Measurements from ENCODE around the gene SPO11. TPM values are rescaled to one million over a fixed set of nuclear protein-coding genes. Genes with fewer than 3 reads are reported as not detected.

SPO11 gene
- total and polyA plus RNA-seq, 7 donors, result not detected

Small RNA genes lying within 50 kb of the gene (small RNA-seq; reads per million reads assigned to genes)
- gene MIR4325 (0 reads per million in 3 donors), gene RF00019 (0 reads per million in 3 donors), gene RPL39P39 (0 reads per million in 3 donors)

Other genes starting within 250 kb of the SPO11 start
- 1 to 10 TPM; 1.5 to 5.4 (median 3.5) TPM for gene BMP7, start 63.2 kb upstream of the SPO11 start, total RNA-seq
- 1 to 10 TPM in 1 of 3 donors, under 1 TPM in 2; under 0.01 to 2.5 (median 0.69) TPM for gene BMP7, start 63.2 kb upstream of the SPO11 start, polyA plus RNA-seq
- 10 to 100 TPM; 13.6 to 20.9 (median 17.1) TPM for gene RAE1, start 21.5 kb downstream of the SPO11 start, total RNA-seq
- gene RAE1, start 21.5 kb downstream of the SPO11 start, polyA plus RNA-seq, result 10 to 100 TPM; 13.8 to 18.3 (median 16.4) TPM
- gene RBM38, start 61.6 kb downstream of the SPO11 start, total RNA-seq, result 10 to 100 TPM; 48.5 to 94.2 (median 78.8) TPM
- 10 to 100 TPM; 31.4 to 59.9 (median 34.8) TPM for gene RBM38, start 61.6 kb downstream of the SPO11 start, polyA plus RNA-seq
- gene CTCFL, start 195.3 kb downstream of the SPO11 start, total RNA-seq, result under 1 TPM in 1 of 4 donors, not detected in 3; 0.36 TPM
- not detected for gene CTCFL, start 195.3 kb downstream of the SPO11 start, polyA plus RNA-seq
- 1 to 10 TPM in 1 of 4 donors, under 1 TPM in 3; 0.33 to 7.5 (median 0.48) TPM for gene PCK1, start 231.3 kb downstream of the SPO11 start, total RNA-seq
- gene PCK1, start 231.3 kb downstream of the SPO11 start, polyA plus RNA-seq, result 100 to 1,000 TPM in 1 of 3 donors, 10 to 100 TPM in 2; 40.4 to 334 (median 85.9) TPM